Endothelial cell (in vitro differentiated cells): Measurements from ENCODE around the gene CAVIN3. TPM values are rescaled to one million over a fixed set of nuclear protein-coding genes. Genes with fewer than 3 reads are reported as not detected.

ENCODE experiments used
- DNase-seq: peaks from one replicate; pipeline ENCODE4 v3.0.0; 2021; ENCODE audit warnings: low spot score
- H3K27ac Mint-ChIP-seq: one replicate; pipeline ENCODE4 v1.8.0; 2021; ENCODE audit warnings: mixed read lengths, inconsistent platforms; ENCODE audit not compliant: unreplicated experiment
- H3K27me3 Mint-ChIP-seq: one replicate; pipeline ENCODE4 v1.8.0; 2021; ENCODE audit warnings: mild to moderate bottlenecking, moderate library complexity, mixed read lengths, inconsistent platforms; ENCODE audit not compliant: unreplicated experiment
- H3K36me3 Mint-ChIP-seq: one replicate; pipeline ENCODE4 v1.8.0; 2021; ENCODE audit warnings: mild to moderate bottlenecking, low read depth, mixed read lengths, inconsistent platforms; ENCODE audit not compliant: unreplicated experiment
- H3K4me1 Mint-ChIP-seq: one replicate; pipeline ENCODE4 v1.8.0; 2021; ENCODE audit warnings: mild to moderate bottlenecking, mixed read lengths, inconsistent platforms; ENCODE audit not compliant: unreplicated experiment
- H3K4me3 Mint-ChIP-seq: one replicate; pipeline ENCODE4 v1.8.0; 2021; ENCODE audit warnings: mild to moderate bottlenecking, mixed read lengths, inconsistent platforms; ENCODE audit not compliant: unreplicated experiment
- H3K9me3 Mint-ChIP-seq: one replicate; pipeline ENCODE4 v1.8.0; 2021; ENCODE audit warnings: mixed read lengths, inconsistent platforms; ENCODE audit not compliant: unreplicated experiment
- total RNA-seq: library from RNA; stranded (reverse); fragmentation: NEBNext Ultra II Directional; extraction: Animal tissue kit (Norgen Biotek cat#: 25700); gene quantifications from one replicate; pipeline ENCODE4 v1.2.1, GENCODE V29; 2021; ENCODE audit not compliant: unreplicated experiment
- TF ChIP-seq, protein P1 (sequence below): fragments of 200-600 bp; sonication (generic); IDR thresholded peaks from one replicate; pipeline ENCODE4 v1.5.0; 2021; ENCODE audit warnings: antibody characterized with exemption; ENCODE audit not compliant: unreplicated experiment

CAVIN3 gene
- total RNA-seq, 1 donor from 2014 or later: 91.0 TPM

DNA sequence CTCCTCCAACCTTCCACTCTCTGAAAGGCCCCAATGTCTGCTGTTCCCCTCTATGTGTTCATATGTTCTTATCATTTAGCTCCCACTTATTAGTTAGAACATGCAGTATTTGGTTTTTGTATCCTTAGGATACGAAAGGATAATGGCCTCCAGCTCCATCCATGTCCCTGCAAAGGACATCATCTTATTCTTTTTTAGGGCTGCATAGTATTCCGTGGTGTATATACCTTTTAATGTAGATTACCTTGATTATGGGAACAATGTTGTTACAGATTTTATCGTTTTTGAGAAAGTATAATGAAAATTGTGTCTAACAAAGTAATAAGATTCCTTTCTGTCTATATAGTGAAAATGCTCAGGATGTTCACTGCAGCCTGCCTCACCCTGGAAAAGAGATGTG lies 16.0 kb upstream of the CAVIN3 start:
- no peak overlapping the region for H3K27ac Mint-ChIP-seq
- H3K4me1 Mint-ChIP-seq: peaks cover 10% of the 10 kb centered on the region
- no peaks in the 10 kb centered on the region for H3K27me3 Mint-ChIP-seq
- no peak for DNase-seq
- TF ChIP-seq, protein P1, sequence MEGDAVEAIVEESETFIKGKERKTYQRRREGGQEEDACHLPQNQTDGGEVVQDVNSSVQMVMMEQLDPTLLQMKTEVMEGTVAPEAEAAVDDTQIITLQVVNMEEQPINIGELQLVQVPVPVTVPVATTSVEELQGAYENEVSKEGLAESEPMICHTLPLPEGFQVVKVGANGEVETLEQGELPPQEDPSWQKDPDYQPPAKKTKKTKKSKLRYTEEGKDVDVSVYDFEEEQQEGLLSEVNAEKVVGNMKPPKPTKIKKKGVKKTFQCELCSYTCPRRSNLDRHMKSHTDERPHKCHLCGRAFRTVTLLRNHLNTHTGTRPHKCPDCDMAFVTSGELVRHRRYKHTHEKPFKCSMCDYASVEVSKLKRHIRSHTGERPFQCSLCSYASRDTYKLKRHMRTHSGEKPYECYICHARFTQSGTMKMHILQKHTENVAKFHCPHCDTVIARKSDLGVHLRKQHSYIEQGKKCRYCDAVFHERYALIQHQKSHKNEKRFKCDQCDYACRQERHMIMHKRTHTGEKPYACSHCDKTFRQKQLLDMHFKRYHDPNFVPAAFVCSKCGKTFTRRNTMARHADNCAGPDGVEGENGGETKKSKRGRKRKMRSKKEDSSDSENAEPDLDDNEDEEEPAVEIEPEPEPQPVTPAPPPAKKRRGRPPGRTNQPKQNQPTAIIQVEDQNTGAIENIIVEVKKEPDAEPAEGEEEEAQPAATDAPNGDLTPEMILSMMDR: no peak
- no peaks in the 10 kb centered on the region for H3K9me3 Mint-ChIP-seq
- no peaks in the 10 kb centered on the region for H3K36me3 Mint-ChIP-seq
- H3K4me3 Mint-ChIP-seq: no peak overlapping the region

DNA sequence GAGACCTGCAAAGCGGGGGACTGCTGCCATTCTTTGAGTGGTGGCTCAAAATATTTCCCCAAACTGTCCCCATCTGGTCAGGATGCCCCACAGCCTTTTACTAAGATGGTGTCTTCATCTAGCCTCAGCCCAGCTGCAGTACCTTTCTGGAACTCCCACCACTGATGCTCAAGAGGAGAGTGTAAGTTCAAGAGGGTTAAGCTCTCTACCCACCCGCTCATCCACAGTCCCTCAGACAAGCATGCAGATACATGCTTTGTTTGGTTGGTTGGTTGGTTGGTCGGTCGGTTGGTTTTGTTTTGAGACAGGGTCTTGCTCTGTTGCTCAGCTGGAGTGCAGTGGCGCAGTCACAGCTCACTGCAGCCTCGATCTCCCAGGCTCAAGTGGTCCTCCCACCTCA lies 14.5 kb upstream of the CAVIN3 start:
- H3K27me3 Mint-ChIP-seq: no peaks in the 10 kb centered on the region
- no peak overlapping the region for H3K27ac Mint-ChIP-seq
- H3K4me3 Mint-ChIP-seq: no peak overlapping the region
- DNase-seq: no peak
- H3K9me3 Mint-ChIP-seq: no peaks in the 10 kb centered on the region
- H3K4me1 Mint-ChIP-seq: peaks cover 14% of the 10 kb centered on the region
- H3K36me3 Mint-ChIP-seq: no peaks in the 10 kb centered on the region
- TF ChIP-seq, protein P1: no peak

DNA sequence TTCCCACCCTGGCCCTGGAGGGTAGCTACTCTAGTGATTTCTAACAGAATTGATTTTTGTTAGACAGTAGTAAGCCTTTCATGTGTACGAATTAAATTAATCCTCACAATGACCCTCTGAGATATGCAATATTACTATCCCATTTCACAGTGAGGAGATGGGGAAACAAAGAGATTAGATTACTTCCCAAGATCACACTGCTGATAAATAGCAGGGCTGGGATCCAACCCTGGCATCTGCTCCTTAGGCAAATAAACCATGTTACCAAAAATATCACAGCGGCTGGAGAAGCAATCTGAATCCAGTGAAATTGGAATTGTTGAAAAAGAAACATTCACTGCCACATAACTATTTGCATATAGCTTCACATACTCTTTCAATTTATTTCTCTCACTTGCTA lies 12.8 kb upstream of the CAVIN3 start:
- Mint-ChIP-seq H3K4me3 (no peak overlapping the region), H3K27ac (no peak overlapping the region), H3K27me3 (no peaks in the 10 kb centered on the region), H3K36me3 (no peaks in the 10 kb centered on the region), H3K4me1 (peaks cover 18% of the 10 kb centered on the region), H3K9me3 (no peaks in the 10 kb centered on the region)
- TF ChIP-seq, protein P1: no peak
- DNase-seq: no peak

DNA sequence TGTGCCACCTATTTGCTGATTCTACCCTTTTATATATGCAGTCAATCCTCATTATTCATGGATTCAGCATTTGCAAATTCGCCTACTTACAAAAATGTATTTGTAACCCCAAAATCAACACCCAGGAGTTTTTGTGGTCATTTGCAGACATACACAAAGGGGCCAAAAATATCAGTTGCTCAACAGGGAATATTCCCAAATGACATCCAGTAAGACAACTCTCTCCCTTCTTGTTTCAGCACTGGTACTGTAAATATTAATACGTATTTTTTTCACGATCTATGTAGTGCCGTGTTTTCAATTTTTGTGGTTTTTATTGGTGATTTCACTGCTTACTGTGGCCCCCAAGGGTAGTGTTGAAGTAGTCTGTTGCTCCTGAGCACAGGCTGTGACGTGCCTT lies 11.8 kb upstream of the CAVIN3 start:
- no peak overlapping the region for H3K4me3 Mint-ChIP-seq
- TF ChIP-seq, protein P1: no peak
- no peaks in the 10 kb centered on the region for H3K36me3 Mint-ChIP-seq
- H3K27me3 Mint-ChIP-seq: no peaks in the 10 kb centered on the region
- H3K9me3 Mint-ChIP-seq: no peaks in the 10 kb centered on the region
- no peak overlapping the region for H3K27ac Mint-ChIP-seq
- peaks cover 23% of the 10 kb centered on the region for H3K4me1 Mint-ChIP-seq
- DNase-seq: no peak

DNA sequence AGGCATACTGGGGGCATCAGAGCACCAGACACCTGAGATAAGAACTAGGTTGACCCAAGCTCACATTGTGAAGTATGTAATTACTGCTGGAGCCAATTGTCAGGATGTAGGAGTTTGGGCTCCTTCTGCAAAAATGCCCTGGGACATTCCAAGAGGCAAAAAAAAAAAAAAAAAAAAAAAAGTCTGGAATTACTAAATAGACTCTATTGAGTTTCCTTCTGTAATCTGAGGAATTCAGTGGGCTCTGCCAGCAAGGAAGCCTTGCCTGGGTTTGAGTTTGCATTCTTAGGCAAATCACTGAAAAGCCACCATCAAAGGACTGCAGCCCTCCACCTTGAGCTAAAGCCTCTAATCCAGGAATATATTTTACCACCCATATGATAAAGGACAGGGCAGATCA lies 8.0 kb upstream of the CAVIN3 start:
- Mint-ChIP-seq H3K4me3 (no peak overlapping the region), H3K27ac (peak overlapping the region; percentile 97), H3K36me3 (no peaks in the 10 kb centered on the region), H3K4me1 (peaks cover 45% of the 10 kb centered on the region), H3K27me3 (no peaks in the 10 kb centered on the region), H3K9me3 (no peaks in the 10 kb centered on the region)
- TF ChIP-seq, protein P1: no peak
- DNase-seq: no peak
